Keratinocyte (primary cell): ENCODE data around the gene CFAP77. TPM values are rescaled to one million over a fixed set of nuclear protein-coding genes. Genes with fewer than 3 reads are reported as not detected.

ENCODE experiments used
- DNase-seq: peaks from one replicate; pipeline ENCODE4 v3.0.0-alpha.2; 2011; ENCODE audit warnings: low read depth, missing footprints, low spot score
- FAIRE-seq: peaks from 2 replicates; lab custom pipeline; 2011; peaks lifted over from hg19 to GRCh38; lab: Jason Lieb, UNC
- H2AFZ ChIP-seq: 2 replicates; pipeline ENCODE4 v1.6.0; 2012; ENCODE audit warnings: low read length, control low read depth, inconsistent platforms; ENCODE audit not compliant: control insufficient read depth
- H3K27ac ChIP-seq: 2 replicates; pipeline ENCODE4 v1.5.1; 2011; ENCODE audit warnings: low read length; ENCODE audit not compliant: control insufficient read depth, insufficient read depth
- H3K27me3 ChIP-seq: 3 replicates; pipeline ENCODE4 v1.6.0; 2011; ENCODE audit warnings: low read length; ENCODE audit not compliant: control insufficient read depth, insufficient read depth; ENCODE audit errors: extremely low read depth
- H3K36me3 ChIP-seq, 2 experiments: 2 replicates in 1 of 2; 3 replicates in 1 of 2; pipeline ENCODE4 v1.5.1; 2011; ENCODE audit warnings: low read length in 2 of 2, mild to moderate bottlenecking in 1 of 2; ENCODE audit not compliant: control insufficient read depth in 2 of 2, insufficient read depth in 2 of 2; ENCODE audit errors: extremely low read depth in 1 of 2
- H3K4me1 ChIP-seq: 3 replicates; pipeline ENCODE4 v1.5.1; 2011; ENCODE audit warnings: low read length; ENCODE audit not compliant: control insufficient read depth, insufficient read depth; ENCODE audit errors: extremely low read depth
- H3K4me2 ChIP-seq: 3 replicates; pipeline ENCODE4 v1.6.0; 2011; ENCODE audit warnings: low read depth, low read length; ENCODE audit not compliant: control insufficient read depth, insufficient read depth; ENCODE audit errors: extremely low read depth
- H3K4me3 ChIP-seq, 3 experiments: fragments of 200-600 bp in 1 of 3; sonication (generic) in 1 of 3; 2 replicates in 2 of 3; 3 replicates in 1 of 3; pipeline ENCODE4 v1.5.1; 2011 to 2016; ENCODE audit warnings: low read length in 3 of 3, mild to moderate bottlenecking in 3 of 3, control low read depth in 2 of 3, inconsistent platforms in 1 of 3, low read depth in 1 of 3, mixed read lengths in 1 of 3, mixed run types in 1 of 3, moderate library complexity in 1 of 3; ENCODE audit not compliant: control insufficient read depth in 2 of 3, insufficient read depth in 2 of 3; ENCODE audit errors: extremely low read depth in 1 of 3
- H3K79me2 ChIP-seq: 2 replicates; pipeline ENCODE4 v1.6.0; 2012; ENCODE audit warnings: low read length; ENCODE audit not compliant: control insufficient read depth, insufficient read depth
- H3K9ac ChIP-seq: 3 replicates; pipeline ENCODE4 v1.6.0; 2011; ENCODE audit warnings: low read length; ENCODE audit not compliant: control insufficient read depth, insufficient read depth; ENCODE audit errors: extremely low read depth
- H3K9me1 ChIP-seq: 3 replicates; pipeline ENCODE4 v1.6.0; 2011; ENCODE audit warnings: low read length; ENCODE audit not compliant: control insufficient read depth, insufficient read depth; ENCODE audit errors: extremely low read depth
- H3K9me3 ChIP-seq: 2 replicates; pipeline ENCODE4 v1.5.1; 2012; ENCODE audit warnings: low read depth, low read length; ENCODE audit not compliant: control insufficient read depth
- H4K20me1 ChIP-seq: 3 replicates; pipeline ENCODE4 v1.6.0; 2011; ENCODE audit warnings: low read length; ENCODE audit not compliant: control insufficient read depth, insufficient read depth; ENCODE audit errors: extremely low read depth
- EZH2 ChIP-seq: IDR thresholded peaks from one replicate; pipeline ENCODE4 v1.6.1; 2012; ENCODE audit warnings: inconsistent platforms, mild to moderate bottlenecking, low read length, moderate library complexity
- dilution Hi-C: fragments of 300-500 bp; cut with MboI; formaldehyde crosslinking; loops from one replicate; pipeline ENCODE4 v1.7.0; 2020; ENCODE audit warnings: low sequenced_read_pairs; ENCODE audit not compliant: extremely low pct_ligation_motif_present
- polyA plus RNA-seq, 5 experiments: library from polyadenylated mRNA; depleted of rRNA in 3 of 5; stranded (reverse) in 3 of 5; stranded (forward) in 1 of 5; unstranded in 1 of 5; fragments of >200 nt; gene quantifications; 1 replicate in 1 of 5; 2 replicates in 3 of 5; 3 replicates in 1 of 5; pipeline versions ENCODE4 v1.2.1 to v1.2.3, GENCODE V29; 2011 to 2012; ENCODE audit warnings: missing spikeins in 2 of 5, low read depth in 1 of 5, low replicate concordance in 1 of 5
- TF ChIP-seq, protein P1 (sequence below), 3 experiments: IDR thresholded peaks in 1 of 3; conservative IDR thresholded peaks in 1 of 3; optimal IDR thresholded peaks in 1 of 3; 2 replicates in 2 of 3; 3 replicates in 1 of 3; pipeline versions ENCODE3 to v1.5.1; 2011; ENCODE audit warnings: low read length in 3 of 3, mild to moderate bottlenecking in 3 of 3, moderate library complexity in 2 of 3, control low read depth in 1 of 3, inconsistent platforms in 1 of 3; ENCODE audit not compliant: insufficient read depth in 2 of 3; ENCODE audit errors: extremely low read depth in 1 of 3

CFAP77 gene
- polyA plus RNA-seq, 1 donor (not counting 4 experiments of a cell fraction or from before 2014, with no cell fraction given), result not detected

DNA sequence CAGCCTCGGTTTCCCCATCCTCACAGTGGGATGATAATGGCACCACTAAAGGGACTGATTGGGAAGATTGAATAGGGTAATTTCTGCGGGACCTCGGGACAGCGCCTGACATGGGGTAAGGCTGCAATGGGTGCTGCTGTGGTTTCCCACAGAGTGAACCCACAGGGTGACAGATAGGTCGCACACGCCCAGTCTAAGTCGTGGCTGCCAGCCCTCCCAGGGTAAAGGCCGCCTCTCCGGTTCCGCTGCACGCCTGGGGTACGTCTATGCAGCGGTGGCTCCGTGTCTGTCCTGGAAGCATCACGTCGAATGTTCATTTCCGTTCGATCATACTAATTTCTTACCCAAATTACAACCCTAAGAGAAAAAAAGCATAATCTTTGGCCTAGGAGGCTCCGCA is 631 bp downstream of the CFAP77 start:
- Histone ChIP-seq H3K27ac (no peak overlapping the region), H4K20me1 (no peaks in the 10 kb centered on the region), H2AFZ (no peak overlapping the region), H3K9ac (no peak overlapping the region), H3K27me3 (peaks cover 40% of the 10 kb centered on the region), H3K36me3 (no peaks in the 10 kb centered on the region), H3K9me1 (no peaks in the 10 kb centered on the region), H3K4me3 (peak overlapping the region in 2 of 3 experiments; percentile 20 to 62), H3K4me2 (peak overlapping the region; percentile 81), H3K4me1 (peaks cover 20% of the 10 kb centered on the region), H3K9me3 (no peaks in the 10 kb centered on the region), H3K79me2 (peaks cover 5% of the 10 kb centered on the region)
- FAIRE-seq, result no peak
- no peak for DNase-seq
- dilution Hi-C loops, result no loop called here
- peak; percentile 67 for TF ChIP-seq EZH2
- TF ChIP-seq, protein P1, sequence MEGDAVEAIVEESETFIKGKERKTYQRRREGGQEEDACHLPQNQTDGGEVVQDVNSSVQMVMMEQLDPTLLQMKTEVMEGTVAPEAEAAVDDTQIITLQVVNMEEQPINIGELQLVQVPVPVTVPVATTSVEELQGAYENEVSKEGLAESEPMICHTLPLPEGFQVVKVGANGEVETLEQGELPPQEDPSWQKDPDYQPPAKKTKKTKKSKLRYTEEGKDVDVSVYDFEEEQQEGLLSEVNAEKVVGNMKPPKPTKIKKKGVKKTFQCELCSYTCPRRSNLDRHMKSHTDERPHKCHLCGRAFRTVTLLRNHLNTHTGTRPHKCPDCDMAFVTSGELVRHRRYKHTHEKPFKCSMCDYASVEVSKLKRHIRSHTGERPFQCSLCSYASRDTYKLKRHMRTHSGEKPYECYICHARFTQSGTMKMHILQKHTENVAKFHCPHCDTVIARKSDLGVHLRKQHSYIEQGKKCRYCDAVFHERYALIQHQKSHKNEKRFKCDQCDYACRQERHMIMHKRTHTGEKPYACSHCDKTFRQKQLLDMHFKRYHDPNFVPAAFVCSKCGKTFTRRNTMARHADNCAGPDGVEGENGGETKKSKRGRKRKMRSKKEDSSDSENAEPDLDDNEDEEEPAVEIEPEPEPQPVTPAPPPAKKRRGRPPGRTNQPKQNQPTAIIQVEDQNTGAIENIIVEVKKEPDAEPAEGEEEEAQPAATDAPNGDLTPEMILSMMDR (optimal IDR thresholded peaks at IDR 0.05 in 1 of 3, IDR thresholded peaks at IDR 0.05 in 1 of 3, conservative IDR thresholded peaks at IDR 0.05 in 1 of 3; ENCODE audit: extremely low read depth in 1 of 3, insufficient read depth in 2 of 3, low read length in 3 of 3), result no peak

DNA sequence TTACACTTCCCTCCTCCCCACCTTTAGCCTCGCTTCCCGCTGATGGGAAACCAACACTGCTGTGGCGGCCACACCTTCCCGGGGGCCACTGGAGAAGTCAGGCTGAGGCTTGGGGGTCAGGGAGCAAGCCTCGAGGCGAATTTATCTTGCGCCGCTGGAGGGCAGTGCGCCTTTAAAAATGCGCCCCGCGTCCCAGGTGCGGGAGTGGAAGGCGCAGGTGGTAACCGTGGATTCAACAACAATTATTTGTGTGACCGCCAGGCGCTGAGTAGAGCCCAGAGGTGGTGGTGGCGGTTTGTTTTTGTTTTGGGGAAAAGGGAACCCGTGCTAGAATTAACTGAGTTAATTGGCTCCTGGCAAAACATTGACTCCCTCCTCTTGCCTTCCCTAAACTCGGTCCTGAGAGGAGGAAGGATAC is 1.1 kb downstream of the CFAP77 start:
- peak overlapping the region; percentile 81 for H3K4me2 ChIP-seq
- peaks cover 44% of the 10 kb centered on the region for H3K27me3 ChIP-seq
- H3K4me3 ChIP-seq, result peak overlapping the region in 2 of 3 experiments; percentile 20 to 62
- DNase-seq, result no peak
- H3K79me2 ChIP-seq, result no peaks in the 10 kb centered on the region
- H3K4me1 ChIP-seq, result peaks cover 17% of the 10 kb centered on the region
- no peak for FAIRE-seq
- no peak overlapping the region for H3K27ac ChIP-seq
- dilution Hi-C loops, result no loop called here
- H3K36me3 ChIP-seq, result no peaks in the 10 kb centered on the region
- no peaks in the 10 kb centered on the region for H3K9me3 ChIP-seq
- no peak overlapping the region for H2AFZ ChIP-seq
- no peak overlapping the region for H3K9ac ChIP-seq
- no peaks in the 10 kb centered on the region for H3K9me1 ChIP-seq
- no peaks in the 10 kb centered on the region for H4K20me1 ChIP-seq
- TF ChIP-seq, protein P1 (optimal IDR thresholded peaks at IDR 0.05 in 1 of 3, IDR thresholded peaks at IDR 0.05 in 1 of 3, conservative IDR thresholded peaks at IDR 0.05 in 1 of 3; ENCODE audit: extremely low read depth in 1 of 3, insufficient read depth in 2 of 3, low read length in 3 of 3), result peak; percentile 54 to 84 (median 58)
- no peak for TF ChIP-seq EZH2
